Liver (tissue), 3 donors: ENCODE data around the gene LRRC2.

Experiments
- CTCF ChIP-seq: fragments of 150-350 bp; IDR thresholded peaks from 2 replicates; pipeline ENCODE4 v1.5.1; 2017; ENCODE audit warnings: improper control_type of control experiment, low read depth, low read length; ENCODE audit not compliant: missing input control
- EGR1 ChIP-seq, 2 donors: IDR thresholded peaks; 2 replicates each; pipeline ENCODE4 v1.6.1; 2016 to 2018; ENCODE audit warnings: antibody characterized with exemption in 2 of 2, low read depth in 2 of 2
- GABPA ChIP-seq, 2 donors: IDR thresholded peaks in 1 of 2; conservative IDR thresholded peaks in 1 of 2; 2 replicates each; pipeline ENCODE4 v1.6.1; 2016; ENCODE audit warnings: antibody characterized with exemption in 2 of 2, mild to moderate bottlenecking in 1 of 2, moderate library complexity in 1 of 2
- JUND ChIP-seq, 2 donors: IDR thresholded peaks; 2 replicates each; pipeline ENCODE4 v1.6.1; 2016; ENCODE audit warnings: antibody characterized with exemption in 2 of 2
- MAX ChIP-seq: IDR thresholded peaks from 2 replicates; pipeline ENCODE4 v1.6.1; 2016; ENCODE audit warnings: antibody characterized with exemption
- NR2F2 ChIP-seq: IDR thresholded peaks from 2 replicates; pipeline ENCODE4 v1.6.1; 2016; ENCODE audit warnings: antibody characterized with exemption
- RAD21 ChIP-seq, 2 donors: IDR thresholded peaks; 2 replicates each; pipeline ENCODE4 v1.6.1; 2016; ENCODE audit warnings: antibody characterized with exemption in 2 of 2, mild to moderate bottlenecking in 2 of 2
- REST ChIP-seq: IDR thresholded peaks from 2 replicates; pipeline ENCODE4 v1.6.1; 2016; ENCODE audit warnings: antibody characterized with exemption, mild to moderate bottlenecking
- RXRA ChIP-seq, 2 donors: IDR thresholded peaks; 2 replicates each; pipeline ENCODE4 v1.6.1; 2017 to 2018; ENCODE audit warnings: antibody characterized with exemption in 2 of 2, mild to moderate bottlenecking in 1 of 2
- SP1 ChIP-seq: IDR thresholded peaks from 2 replicates; pipeline ENCODE4 v1.6.1; 2018; ENCODE audit warnings: antibody characterized with exemption, mild to moderate bottlenecking
- TAF1 ChIP-seq: conservative IDR thresholded peaks from 2 replicates; pipeline ENCODE4 v1.6.1; 2016; ENCODE audit warnings: antibody characterized with exemption, mild to moderate bottlenecking
- YY1 ChIP-seq: IDR thresholded peaks from 2 replicates; pipeline ENCODE4 v1.6.1; 2016; ENCODE audit warnings: antibody characterized with exemption, mild to moderate bottlenecking
- ZBTB33 ChIP-seq: IDR thresholded peaks from 2 replicates; pipeline ENCODE4 v1.6.1; 2016; ENCODE audit warnings: antibody characterized with exemption
- donor health status: healthy.
- donor health status: healthy.

GRCh38 chr3:46484388-46484787, 81.7 kb downstream of the LRRC2 start:
- TF ChIP-seq CTCF (no peak), JUND (IDR thresholded peaks at IDR 0.05) (no peak), NR2F2 (no peak), YY1 (no peak), GABPA (IDR thresholded peaks at IDR 0.05 in 1 of 2, conservative IDR thresholded peaks at IDR 0.05 in 1 of 2) (no peak), TAF1 (no peak), RAD21 (IDR thresholded peaks at IDR 0.05) (no peak), SP1 (no peak), REST (no peak), ZBTB33 (no peak), MAX (no peak), EGR1 (IDR thresholded peaks at IDR 0.05; ENCODE audit: low read depth in 2 of 2) (no peak), RXRA (IDR thresholded peaks at IDR 0.05) (no peak)
